Ecto neural progenitor cell (in vitro differentiated cells): ENCODE data around the gene AFF2.

ENCODE experiments used
- DNase-seq: peaks from one replicate; pipeline ENCODE4 v3.0.0-alpha.2; 2018; ENCODE audit warnings: low spot score

Gene AFF2

GRCh38 chrX:149010013-149010852, 509.8 kb downstream of the AFF2 start:
- no peak for DNase-seq

GRCh38 chrX:149010853-149011224, 510.4 kb downstream of the AFF2 start:
- DNase-seq = no peak

GRCh38 chrX:149013081-149013480, 512.7 kb downstream of the AFF2 start:
- DNase-seq = no peak

GRCh38 chrX:149021159-149021558, 520.7 kb downstream of the AFF2 start:
- DNase-seq = no peak

GRCh38 chrX:149022485-149022884, 522.1 kb downstream of the AFF2 start:
- DNase-seq = no peak

- no peak for DNase-seq
Measured at GRCh38 chrX:149032449-149032848, 532.0 kb downstream of the AFF2 start.

GRCh38 chrX:149036086-149036485, 535.7 kb downstream of the AFF2 start:
- no peak for DNase-seq

GRCh38 chrX:149037281-149037870, 537.0 kb downstream of the AFF2 start:
- no peak for DNase-seq

GRCh38 chrX:149039057-149039456, 538.6 kb downstream of the AFF2 start:
- DNase-seq = no peak

GRCh38 chrX:149040873-149041535, 540.6 kb downstream of the AFF2 start:
- DNase-seq = no peak

GRCh38 chrX:149043401-149043800, 543.0 kb downstream of the AFF2 start:
- DNase-seq = no peak

GRCh38 chrX:149044471-149044870, 544.1 kb downstream of the AFF2 start:
- DNase-seq = no peak

- no peak for DNase-seq
Measured at GRCh38 chrX:149045645-149046210, 545.3 kb downstream of the AFF2 start.
